ENCODE results near the gene TNFRSF21.
"Not testable (repeated sequence)": the region's sequence is repeated elsewhere in the genome, so short reads cannot be mapped to it uniquely, and the experiment has no call there.

TNFRSF21 gene

DNA sequence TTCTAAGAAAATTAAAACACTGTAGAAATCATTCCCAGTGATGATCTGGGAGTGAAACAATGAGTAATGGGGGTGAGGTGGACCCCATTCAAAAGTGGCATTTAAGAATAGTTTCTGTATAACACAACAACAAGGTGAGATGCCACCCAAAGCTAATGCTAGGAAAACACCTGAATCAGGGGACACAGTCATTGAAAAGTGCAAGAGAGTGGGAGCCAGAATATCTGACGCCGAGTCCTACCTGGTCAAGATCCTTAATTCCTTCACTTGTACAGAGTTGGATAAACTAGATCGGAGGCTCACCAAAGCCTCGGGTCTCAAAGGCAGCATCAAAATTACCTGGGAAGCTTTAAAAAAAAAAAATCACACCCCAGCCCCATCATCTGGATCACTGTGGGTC is 17.7 kb downstream of the TNFRSF21 start:
- in situ Hi-C loops (cut with HindIII; ENCODE audit: low sequenced_read_pairs) = no loop called here

DNA sequence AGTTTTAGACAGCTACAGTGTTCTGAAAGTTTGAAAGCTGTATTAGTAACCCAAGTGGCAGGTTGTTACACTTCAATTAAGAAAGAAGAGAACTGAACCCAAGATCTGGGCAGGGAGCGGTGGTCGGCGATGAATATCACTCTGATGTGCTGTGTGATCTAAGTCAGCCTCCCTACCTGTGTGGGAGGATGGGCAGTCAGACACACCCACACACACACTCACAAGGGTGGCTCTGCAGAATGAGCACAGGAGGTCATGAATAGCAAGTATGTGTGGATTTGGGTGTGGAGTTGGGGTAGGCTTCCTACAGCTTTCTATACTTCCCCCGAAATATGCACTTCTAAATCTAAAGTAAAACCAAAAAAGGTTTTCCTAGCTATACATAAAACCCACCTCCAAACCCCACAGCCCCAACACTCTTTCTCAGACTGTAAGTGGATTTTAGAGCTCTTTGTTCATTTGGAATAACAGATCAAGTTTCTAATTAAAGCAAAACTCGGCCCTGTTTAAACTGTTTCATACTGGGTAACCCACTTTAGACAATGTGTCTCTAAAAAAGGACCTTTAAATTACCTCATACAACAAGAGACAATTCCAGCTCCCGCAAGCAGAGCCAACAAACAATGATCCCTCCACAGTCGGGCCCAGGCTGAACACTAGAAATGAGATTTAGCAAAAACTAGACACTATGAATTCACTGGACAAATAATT is 19.4 kb downstream of the TNFRSF21 start:
- in situ Hi-C loops (cut with HindIII; ENCODE audit: low sequenced_read_pairs) = no loop called here

DNA sequence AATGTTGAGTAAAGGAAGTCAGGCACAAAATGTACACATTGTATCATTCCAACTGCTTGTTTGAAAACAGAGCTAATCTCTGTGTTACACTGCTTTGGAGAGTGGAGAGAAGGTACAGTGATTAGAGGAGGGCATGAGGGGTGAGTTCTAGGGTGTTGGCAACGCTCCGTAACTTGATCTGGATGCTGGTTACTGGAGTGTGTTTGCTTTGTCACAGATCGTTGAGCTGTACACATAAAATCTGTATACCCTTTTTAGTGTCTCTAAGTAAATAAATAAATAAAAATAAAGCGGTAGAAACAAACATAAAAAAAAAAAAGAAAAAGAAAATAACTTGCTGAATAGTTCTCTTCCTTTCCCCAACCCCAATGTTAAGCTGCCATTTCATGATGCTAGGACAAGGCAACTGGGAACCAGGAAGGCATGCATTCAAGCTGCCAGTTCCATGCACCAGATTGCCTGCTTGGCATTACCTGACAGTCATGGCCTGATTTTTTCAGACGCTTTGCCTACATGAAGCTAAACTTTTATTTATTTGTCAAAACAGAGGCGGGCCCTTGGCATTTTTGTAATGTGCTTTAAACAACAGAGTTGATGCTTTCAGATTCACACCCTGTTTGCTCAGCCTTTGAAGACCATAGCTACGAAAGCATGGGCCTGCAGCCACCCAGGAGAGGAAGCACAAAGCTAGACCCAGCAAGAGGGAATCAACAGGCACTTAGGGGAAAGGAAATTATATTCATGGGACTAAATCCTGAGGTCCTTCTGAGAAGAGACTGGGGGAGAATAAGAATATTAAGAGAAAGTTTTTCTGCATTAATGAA is 21.2 kb downstream of the TNFRSF21 start:
- in situ Hi-C loops (cut with HindIII; ENCODE audit: low sequenced_read_pairs) = no loop called here

DNA sequence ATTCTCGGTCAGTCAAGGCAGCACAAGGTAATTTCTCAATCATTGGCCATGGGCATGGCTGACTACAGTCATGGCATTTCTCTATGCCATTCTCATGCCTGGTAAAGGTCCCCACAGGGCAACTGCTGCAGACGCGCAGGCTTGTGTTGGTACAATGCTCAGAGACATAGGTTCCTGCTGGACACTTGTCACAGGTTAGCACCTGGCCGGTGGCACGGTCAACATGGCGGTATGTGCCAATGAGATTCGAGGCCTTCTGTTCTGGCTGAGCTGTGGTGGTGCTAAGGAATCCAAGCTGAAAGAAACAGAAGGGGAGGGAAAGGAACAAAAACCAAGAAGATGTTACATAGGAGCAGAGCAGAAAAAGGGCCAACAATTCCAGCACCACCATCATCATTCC is 23.4 kb downstream of the TNFRSF21 start:
- in situ Hi-C loops (cut with HindIII; ENCODE audit: low sequenced_read_pairs) = no loop called here

DNA sequence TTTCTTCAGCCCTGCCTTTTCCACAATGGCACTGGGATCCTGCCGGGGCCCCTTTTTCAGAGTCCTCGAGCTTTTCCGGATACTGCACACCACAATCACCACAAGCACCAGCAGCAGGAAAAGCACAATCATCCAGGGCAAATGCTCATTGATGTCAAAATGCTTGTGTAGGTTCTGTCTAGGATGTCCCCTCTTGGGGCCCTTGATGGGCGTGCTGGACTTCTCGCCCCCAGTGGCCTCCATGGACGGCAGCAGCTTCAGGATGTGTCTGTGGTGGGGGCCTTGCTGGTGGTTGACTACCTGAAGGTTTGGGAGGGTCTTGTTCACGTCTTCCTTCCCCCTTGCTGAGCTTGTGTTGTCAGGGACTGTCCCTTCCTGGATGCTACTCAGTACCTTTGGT is 25.7 kb downstream of the TNFRSF21 start:
- in situ Hi-C loops (cut with HindIII; ENCODE audit: low sequenced_read_pairs) = no loop called here

DNA sequence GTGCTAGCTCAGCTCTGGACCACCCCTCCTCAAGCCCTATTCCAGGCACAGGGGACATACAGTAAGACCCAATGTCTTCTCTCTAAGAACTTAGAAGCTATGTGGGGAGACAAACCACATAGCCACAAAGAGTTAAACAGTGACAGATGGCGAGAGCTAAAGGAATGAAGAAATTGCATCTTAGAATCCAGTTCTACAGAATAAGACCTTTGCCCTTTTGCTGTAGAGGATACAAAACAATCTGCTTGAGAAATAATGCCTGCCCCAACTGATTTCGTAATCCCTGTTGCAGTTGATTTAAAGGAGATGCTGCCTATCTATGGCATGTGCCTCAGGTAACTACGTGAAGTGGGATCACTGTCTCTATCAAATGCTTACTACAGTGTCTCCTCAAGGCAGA is 31.2 kb downstream of the TNFRSF21 start:
- in situ Hi-C loops (cut with HindIII; ENCODE audit: low sequenced_read_pairs) = no loop called here

DNA sequence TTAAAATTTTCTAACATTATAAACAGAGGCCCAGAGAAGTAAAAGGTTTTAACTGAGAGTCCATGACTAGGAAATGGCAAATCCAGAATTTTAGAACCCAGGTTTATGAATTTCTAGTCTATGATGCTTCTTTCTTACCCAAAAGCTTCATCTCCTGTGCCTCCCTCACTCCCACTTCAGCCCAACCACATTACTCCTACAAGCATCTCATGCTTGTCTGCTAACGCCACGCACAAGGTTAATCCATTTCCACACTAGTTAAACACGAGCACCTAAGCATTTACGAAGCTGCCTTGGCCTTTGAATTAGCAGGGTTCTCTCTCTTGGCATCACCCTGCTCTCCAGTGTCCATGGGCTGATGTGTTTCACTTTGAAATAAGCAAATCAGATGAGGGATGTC is 32.0 kb downstream of the TNFRSF21 start:
- in situ Hi-C loops (cut with HindIII; ENCODE audit: low sequenced_read_pairs) = no loop called here

DNA sequence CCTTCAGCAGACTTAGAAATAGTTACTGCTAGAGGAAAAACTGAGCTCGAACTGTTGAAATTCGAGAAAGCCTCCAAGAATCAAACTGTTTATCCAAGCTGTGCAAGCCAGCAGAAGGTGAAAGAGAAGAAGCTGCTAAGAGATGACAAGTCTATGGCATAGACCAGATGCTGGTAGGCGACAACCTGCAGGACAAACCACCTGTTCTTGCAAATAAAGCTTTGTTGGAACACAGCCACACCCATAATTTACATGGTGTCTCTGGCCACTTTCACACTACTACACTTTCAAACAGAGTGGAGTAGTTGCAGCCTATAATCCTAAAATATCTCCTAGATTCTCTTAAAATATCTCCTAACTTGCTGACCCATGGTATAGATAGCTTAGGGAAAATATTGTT is 33.3 kb downstream of the TNFRSF21 start:
- in situ Hi-C loops (cut with HindIII; ENCODE audit: low sequenced_read_pairs) = no loop called here

DNA sequence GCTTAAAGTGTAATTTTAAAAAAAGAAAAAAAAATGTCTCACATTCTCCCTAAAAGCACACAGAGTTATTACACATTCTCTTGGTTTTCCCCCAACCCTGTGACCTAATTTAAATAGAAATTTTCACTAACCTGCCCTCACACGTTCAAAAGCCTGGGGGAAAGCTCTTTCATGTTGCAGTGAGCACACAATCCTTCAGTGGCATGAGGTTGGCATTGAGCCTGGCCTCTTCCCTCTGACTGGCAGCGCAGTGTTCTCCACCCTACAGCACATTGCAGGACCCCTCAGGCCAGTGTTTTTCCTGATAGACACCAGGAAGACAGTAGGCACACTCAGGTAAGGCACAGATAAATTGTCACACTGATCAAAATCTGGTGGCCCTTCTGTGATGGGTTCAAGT is 34.1 kb downstream of the TNFRSF21 start:
- in situ Hi-C loops (cut with HindIII; ENCODE audit: low sequenced_read_pairs) = no loop called here

DNA sequence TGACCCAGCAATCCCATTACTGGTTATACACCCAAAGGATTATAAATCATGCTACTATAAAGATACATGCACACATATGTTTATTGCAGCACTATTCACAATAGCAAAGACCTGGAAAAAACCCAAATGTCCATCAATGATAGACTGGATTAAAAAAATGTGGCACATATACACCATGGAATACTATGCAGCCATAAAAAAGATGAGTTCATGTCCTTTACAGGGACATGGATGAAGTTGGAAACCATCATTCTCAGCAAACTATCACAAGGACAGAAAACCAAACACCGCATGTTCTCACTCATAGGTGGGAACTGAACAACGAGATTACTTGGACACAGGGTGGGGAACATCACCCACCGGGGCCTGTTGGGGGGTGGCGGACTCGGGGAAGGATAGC is 34.6 kb downstream of the TNFRSF21 start:
- in situ Hi-C loops (cut with HindIII; ENCODE audit: low sequenced_read_pairs) = not testable (repeated sequence)

DNA sequence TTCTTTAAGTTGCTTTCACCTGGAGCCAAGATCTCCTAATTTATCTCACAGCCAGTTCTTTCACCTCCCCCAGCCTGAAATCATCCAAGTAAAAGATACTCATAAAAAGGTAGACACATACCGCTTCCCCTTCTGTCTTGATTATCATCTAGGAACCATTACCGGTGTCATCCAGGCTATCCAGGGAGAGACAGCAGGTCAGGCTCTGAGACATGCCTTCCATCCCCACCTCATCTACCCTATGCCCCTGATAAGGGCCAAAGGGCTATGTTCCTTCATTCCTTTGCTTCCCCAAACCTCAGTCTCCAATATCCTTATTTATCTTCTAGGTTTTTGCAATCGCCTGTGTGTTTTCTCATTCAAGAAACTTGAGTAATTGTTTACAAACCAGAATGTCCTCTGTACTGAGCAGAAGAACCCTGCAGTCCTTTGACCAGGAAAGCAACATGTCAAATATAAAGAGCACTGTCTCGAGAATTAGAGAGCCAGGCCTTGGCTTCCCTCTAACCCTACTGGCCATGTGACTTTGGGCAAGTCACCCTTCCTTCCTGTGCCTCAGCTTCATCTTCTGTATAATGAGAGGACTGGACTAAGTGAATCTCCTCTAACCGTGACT is 41.0 kb downstream of the TNFRSF21 start:
- in situ Hi-C loops (cut with HindIII; ENCODE audit: low sequenced_read_pairs) = no loop called here

DNA sequence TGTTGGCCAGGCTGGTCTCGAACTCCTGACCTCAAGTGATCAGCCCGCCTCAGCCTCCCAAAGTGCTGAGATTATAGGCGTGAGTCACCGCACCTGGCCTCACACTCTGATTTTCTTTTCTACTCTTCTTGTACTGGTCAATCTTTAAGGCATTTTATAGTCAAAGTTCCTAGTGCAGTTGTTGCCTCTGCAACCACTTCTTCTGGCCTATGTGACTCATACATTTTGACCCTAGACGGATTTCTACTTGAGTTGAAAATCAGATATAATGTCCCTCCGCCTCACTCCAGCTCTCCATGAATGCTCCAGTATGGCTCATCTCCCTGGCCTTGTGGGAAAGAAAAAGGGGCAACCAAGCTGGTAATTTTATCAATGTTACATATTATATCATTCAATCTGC is 42.4 kb downstream of the TNFRSF21 start:
- in situ Hi-C loops (cut with HindIII; ENCODE audit: low sequenced_read_pairs) = no loop called here

DNA sequence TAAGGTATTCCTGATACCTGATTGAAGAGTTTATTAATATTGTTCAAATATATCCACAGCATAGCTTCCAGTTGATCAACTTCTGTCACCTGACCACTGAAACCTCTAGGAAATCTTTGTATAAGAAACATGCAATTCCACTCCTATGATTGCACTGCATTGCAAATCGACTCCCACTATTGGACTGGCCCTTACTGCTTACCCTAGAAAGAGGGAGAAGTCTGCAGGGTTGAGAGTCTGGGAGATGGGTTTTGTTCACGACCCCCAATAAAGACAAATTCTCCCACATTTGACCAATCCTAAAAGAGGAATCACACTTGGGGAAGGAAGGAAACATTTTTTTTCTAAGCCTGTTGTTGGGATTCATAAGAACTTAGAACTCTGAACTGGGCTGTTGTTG is 43.7 kb downstream of the TNFRSF21 start:
- in situ Hi-C loops (cut with HindIII; ENCODE audit: low sequenced_read_pairs) = no loop called here

DNA sequence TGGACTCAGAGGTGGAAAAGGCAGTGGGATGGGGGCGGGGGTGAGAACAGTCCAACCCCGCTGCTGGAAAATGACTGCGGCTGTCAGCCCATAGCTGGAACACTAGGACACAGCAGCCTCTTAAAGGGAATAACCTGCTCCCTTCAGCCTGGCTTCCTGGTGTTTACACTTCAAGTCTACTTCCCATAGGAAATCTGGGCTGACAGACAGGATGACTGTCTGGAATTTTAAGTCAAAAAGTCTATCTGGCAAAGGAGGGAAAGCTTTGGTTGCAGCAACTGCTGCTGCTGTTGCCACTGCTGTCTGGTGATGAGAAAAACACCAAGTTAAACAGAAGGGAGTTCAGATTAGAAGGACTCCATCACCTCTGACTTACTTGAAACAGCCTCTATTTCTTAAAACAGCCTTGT is 44.9 kb downstream of the TNFRSF21 start:
- in situ Hi-C loops (cut with HindIII; ENCODE audit: low sequenced_read_pairs) = no loop called here

DNA sequence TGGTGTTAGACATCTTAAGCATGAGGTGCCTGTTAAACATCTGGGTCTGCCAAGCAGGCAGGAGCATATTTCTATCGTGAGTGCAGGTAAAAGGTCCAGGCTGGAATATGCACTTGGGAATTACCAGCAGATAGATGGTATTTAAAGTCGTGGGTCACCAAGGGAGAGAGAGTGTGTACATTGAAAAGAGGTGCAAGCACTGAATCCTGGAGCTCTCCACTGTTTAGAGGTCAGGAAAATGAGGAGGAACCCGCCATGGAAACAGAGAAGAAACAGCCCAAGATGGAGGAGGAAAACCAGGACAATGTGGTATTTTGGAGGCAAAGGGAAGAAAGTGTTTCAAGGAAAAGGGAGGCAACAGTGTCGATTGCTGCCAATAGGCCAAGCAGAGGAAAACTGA is 46.4 kb downstream of the TNFRSF21 start:
- in situ Hi-C loops (cut with HindIII; ENCODE audit: low sequenced_read_pairs) = no loop called here

DNA sequence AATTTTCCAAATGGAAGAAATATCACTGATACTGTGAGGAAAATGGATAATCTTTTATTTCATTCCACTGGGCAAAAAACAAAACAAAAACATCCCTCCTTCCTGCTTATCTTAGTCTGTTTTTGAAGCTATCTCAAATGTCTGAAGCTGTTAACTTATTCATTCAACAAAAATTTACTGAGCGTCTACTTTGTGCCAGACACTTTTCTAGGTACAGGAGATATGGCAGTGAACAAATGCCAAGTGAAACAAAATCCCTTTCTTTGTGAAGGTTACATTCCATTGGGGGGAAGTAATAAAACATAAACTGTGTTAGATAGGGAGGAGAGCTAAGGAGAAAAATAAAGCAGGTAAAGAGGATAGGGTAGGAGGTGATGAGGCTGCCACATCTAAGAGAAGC is 47.5 kb downstream of the TNFRSF21 start:
- in situ Hi-C loops (cut with HindIII; ENCODE audit: low sequenced_read_pairs) = no loop called here

DNA sequence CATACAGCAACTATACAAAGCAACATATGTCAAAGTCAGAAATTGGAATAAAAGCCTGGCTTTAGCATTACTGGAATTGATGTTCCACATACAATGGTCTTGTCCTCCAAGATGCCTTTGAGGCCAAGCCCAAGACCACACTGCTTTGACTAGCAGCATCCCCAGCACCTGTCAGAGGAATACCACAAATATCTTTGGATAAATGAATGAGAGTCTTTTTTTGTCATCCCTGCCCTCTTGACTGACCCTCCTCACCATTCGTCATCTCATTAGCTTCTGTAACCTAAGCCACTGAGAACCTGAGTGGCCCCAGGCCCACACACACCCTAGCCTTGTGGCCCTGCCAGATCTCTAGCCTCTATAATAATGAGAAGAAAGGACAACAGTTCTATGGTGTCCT is 48.5 kb downstream of the TNFRSF21 start:
- in situ Hi-C loops (cut with HindIII; ENCODE audit: low sequenced_read_pairs) = no loop called here

DNA sequence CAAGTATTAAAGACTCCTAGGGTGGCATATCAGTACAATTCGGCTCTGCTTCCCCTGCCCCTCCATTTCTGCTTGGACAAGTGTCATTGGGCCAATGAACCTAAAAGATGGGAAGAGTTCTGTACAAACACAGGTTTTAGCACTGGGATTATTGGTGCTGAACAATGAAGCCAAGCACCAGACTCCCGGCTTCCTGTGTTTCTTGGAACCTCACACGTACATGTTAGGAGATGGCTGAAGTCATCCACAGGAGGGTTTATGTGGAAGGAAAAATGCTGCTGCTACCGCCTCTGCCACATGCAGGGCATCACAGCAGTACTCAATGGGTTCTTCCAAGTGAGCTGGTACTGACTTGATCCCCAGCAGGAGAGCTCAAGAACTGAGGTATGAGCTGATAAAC is 49.7 kb downstream of the TNFRSF21 start:
- in situ Hi-C loops (cut with HindIII; ENCODE audit: low sequenced_read_pairs) = no loop called here

DNA sequence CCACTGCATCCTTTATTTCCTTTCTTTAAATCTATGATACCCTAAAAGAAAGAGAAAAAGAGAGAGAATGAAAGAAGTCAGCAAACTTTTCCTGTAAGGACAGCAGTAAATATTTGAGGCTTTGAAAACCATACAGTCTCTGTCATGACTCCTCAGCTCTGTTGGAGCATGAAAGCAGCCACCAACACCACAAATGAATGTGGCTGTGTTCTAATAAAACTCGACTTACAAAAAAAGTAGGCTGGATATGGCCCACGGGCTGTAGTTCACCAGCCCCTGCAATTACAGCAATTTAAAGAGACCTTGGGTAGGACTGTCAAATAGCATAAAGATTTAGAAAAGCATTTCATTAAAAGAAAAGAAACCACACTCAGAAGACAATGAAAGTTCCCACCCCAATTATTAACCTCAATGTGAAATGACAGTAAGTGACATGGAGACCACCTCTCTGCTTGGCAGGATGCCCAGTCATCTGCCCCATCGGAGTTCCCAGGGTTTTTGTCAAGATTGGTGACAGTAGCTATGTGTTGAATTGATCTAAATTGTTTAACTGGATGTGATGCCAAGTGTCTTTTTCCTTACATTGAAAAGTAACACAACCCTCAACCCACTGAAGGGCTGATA is 50.9 kb downstream of the TNFRSF21 start:
- in situ Hi-C loops (cut with HindIII; ENCODE audit: low sequenced_read_pairs) = no loop called here

DNA sequence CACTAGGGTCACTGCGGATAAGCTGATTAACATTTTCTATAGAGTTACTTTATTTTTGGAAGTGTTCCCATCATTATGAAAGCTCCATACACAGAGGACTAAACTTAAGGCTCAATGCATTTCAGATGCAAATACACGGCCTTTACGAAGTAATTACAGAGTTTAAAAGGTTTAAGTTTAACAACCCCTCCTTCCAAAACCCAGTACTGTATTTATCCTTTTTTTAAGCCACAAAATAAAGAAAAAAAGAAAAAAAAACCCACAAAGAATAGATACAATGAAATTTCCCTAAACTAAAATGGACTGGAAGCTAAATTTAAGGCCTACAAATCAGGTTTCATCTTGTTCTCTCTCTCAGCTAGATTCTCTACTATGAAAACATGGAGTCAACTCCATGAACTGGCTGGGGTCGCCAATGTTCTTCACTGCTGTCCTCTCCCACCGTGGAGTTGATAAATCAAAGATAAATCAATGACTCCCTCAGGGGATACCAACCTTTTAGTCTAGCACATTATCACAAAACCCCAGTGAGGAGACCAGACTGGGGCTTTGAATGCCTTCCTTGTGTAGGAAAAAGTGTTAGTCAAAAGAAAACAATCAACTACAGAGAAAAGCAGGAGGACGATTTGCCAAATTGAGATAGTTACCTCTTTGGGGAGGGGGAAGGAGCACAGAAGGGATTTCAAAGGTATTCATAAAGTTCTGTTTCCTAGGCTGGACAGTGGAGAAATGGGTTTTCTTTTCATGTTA is 52.5 kb downstream of the TNFRSF21 start:
- in situ Hi-C loops (cut with HindIII; ENCODE audit: low sequenced_read_pairs) = no loop called here

DNA sequence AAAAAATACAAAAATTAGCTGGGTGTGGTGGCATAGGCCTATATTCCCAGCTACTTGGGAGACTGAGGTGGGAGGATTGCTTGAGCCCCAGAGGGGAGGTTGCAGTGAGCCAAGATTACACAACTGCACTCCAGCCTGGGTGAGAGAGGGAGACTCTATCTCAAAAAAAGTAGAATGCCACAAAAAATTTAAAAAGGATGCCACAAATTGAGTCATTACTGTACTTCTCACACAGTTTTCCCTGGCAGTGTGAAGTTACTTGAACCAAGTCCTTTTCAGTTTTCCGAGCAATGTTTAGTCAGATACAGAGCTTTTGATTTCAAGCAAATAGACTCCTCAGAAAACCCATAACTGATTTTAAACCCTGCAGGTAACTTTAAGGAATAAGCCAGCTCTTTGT is 53.3 kb downstream of the TNFRSF21 start:
- in situ Hi-C loops (cut with HindIII; ENCODE audit: low sequenced_read_pairs) = no loop called here

Measured in endothelial cell of hepatic sinusoid (primary cell).